ENCODE results near the gene NFASC.

- TF ChIP-seq CTCF (IDR thresholded peaks at IDR 0.05; ENCODE audit: low read length) (no peak), EZH2 (optimal IDR thresholded peaks at IDR 0.05; ENCODE audit: low read depth, low read length) (no peak), EZH2phosphoT487 (IDR thresholded peaks at IDR 0.05; ENCODE audit: low read length) (no peak)
These were observed 104.4 kb downstream of the NFASC start for GRCh38 chr1:204975021-204975420.

Data from MM.1S (cell line).